ENCODE measurements around the gene ERN1. TPM values are rescaled to one million over a fixed set of nuclear protein-coding genes. Genes with fewer than 3 reads are reported as not detected.
A peak's percentile ranks its signal among the peaks of the same experiment; 100 is the strongest.

ERN1 gene
- total and polyA plus RNA-seq, 2 of the 8 experiments (the other 6 are each of a cell fraction or from before 2014, with no cell fraction given) = 1.8 to 3.9 TPM

GRCh38 chr17:64165347-64165746 is 35.4 kb upstream of the ERN1 start:
- Histone ChIP-seq H2BK20ac (ENCODE audit: low read length) (no peak overlapping the region), H2BK12ac (ENCODE audit: low read depth, low read length) (no peak overlapping the region), H3K56ac (replicated peaks; ENCODE audit: insufficient read length, low read depth, low read length) (no peak overlapping the region), H2BK120ac (replicated peaks; ENCODE audit: low read depth, low read length) (no peak overlapping the region), H4K8ac (ENCODE audit: extremely low read depth, insufficient read depth, low read length) (no peak overlapping the region), H2AFZ (ENCODE audit: low read length) (no peak overlapping the region), H2AK5ac (ENCODE audit: low read depth, low read length) (no peak overlapping the region), H3K36me3 (ENCODE audit: control insufficient read depth in 2 of 4, insufficient read depth in 4 of 4, low read length in 3 of 4) (no peaks in the 10 kb centered on the region; a peak in 1 of 8 replicates), H3K79me2 (ENCODE audit: control insufficient read depth in 1 of 2, insufficient read depth in 2 of 2, low read length in 2 of 2) (no peaks in the 10 kb centered on the region), H3K23me2 (ENCODE audit: low read depth, low read length) (no peaks in the 10 kb centered on the region), H4K20me1 (replicated peaks in 1 of 2; ENCODE audit: control insufficient read depth in 1 of 2, insufficient read depth in 2 of 2, low read length in 2 of 2) (no peaks in the 10 kb centered on the region), H3K4me3 (ENCODE audit: extremely low read depth in 1 of 4, insufficient read depth in 2 of 4, low read depth in 3 of 4, low read length in 4 of 4) (no peak overlapping the region), H3K27ac (ENCODE audit: low read depth, low read length) (no peak overlapping the region), H3K27me3 (replicated peaks in 1 of 4; ENCODE audit: control insufficient read depth in 3 of 4, extremely low read depth in 1 of 4, insufficient read depth in 3 of 4, low read length in 3 of 4) (no peaks in the 10 kb centered on the region), H2BK5ac (ENCODE audit: low read depth, low read length) (no peak overlapping the region), H4K91ac (replicated peaks; ENCODE audit: insufficient read length, low read length) (no peak overlapping the region), H4K5ac (ENCODE audit: insufficient read length, low read depth, low read length) (no peak overlapping the region), H3K4me2 (ENCODE audit: insufficient read depth in 1 of 2, low read depth in 2 of 2, low read length in 2 of 2) (no peak overlapping the region), H3K4ac (replicated peaks; ENCODE audit: insufficient read length, low read depth, low read length) (no peak overlapping the region), H3K79me1 (ENCODE audit: low read depth, low read length) (no peaks in the 10 kb centered on the region), H3K9me3 (ENCODE audit: insufficient read depth in 2 of 2, low read depth in 1 of 2, low read length in 1 of 2) (no peaks in the 10 kb centered on the region), H3K14ac (ENCODE audit: insufficient read length) (no peak overlapping the region), H2BK15ac (ENCODE audit: low read length) (no peak overlapping the region), H3K4me1 (replicated peaks in 1 of 4; ENCODE audit: control insufficient read depth in 3 of 4, insufficient read depth in 4 of 4, low read length in 3 of 4) (no peaks in the 10 kb centered on the region), H3K9ac (replicated peaks in 1 of 4; ENCODE audit: extremely low read depth in 1 of 4, low read depth in 3 of 4, low read length in 3 of 4) (no peak overlapping the region), H3K23ac (ENCODE audit: insufficient read length) (peak overlapping the region; percentile 86), H3K18ac (ENCODE audit: extremely low read depth, low read length) (no peak overlapping the region)
- no peak for TF ChIP-seq YY1 (IDR thresholded peaks at IDR 0.05; ENCODE audit: low read depth, low read length)
- 94% methylated on average over 4 of the region's 4 CpGs; no CpG with 5 or more reads in 1 of the 2 experiments for WGBS, 2 experiments (ENCODE audit: extremely low coverage in 1 of 2, insufficient coverage in 1 of 2, insufficient read length in 1 of 2, insufficient replicate concordance in 2 of 2, low coverage in 1 of 2, low lambda C conversion rate in 2 of 2, missing lambda C conversion rate in 1 of 2)
- ChIA-PET POLR2A (ENCODE audit: partially characterized antibody) (interaction anchor here (16.8 kb wide), 1 partner anchor 19 kb away, joined by 193 read pairs; no protein-coding TSS in a partner anchor), CTCF (ENCODE audit: partially characterized antibody) (interaction anchor here (0.6 to 0.9 kb wide), 3 partner anchors 9 to 80 kb away, joined by 3 to 4 read pairs (median 3); no protein-coding TSS in a partner anchor)
- DNase-seq (ENCODE audit: low read depth in 1 of 2, low spot score in 2 of 2) (no peak), FAIRE-seq (no peak)
